ENCODE data around the gene AKAP6.

The AKAP6 gene

DNA sequence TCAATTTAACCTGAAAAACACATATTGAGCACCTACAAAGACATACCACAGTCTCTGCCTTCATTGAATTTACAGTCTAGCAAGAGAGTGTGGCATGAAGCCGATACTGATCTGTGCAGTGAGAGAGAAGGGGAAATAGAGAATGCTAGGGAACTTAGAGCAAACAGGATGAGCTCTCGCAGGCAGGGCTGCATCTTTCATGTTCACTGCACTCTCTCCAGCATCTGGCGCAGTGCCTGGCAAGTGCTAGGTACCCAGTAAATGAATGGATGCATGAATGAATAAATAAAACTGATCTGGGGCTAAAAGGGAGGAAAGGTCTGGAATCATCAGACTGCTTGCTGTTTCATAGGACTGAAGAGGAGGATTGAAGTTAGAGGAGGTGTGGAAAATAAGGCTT is 353.1 kb downstream of the AKAP6 start:
- DNase-seq = no peak

DNA sequence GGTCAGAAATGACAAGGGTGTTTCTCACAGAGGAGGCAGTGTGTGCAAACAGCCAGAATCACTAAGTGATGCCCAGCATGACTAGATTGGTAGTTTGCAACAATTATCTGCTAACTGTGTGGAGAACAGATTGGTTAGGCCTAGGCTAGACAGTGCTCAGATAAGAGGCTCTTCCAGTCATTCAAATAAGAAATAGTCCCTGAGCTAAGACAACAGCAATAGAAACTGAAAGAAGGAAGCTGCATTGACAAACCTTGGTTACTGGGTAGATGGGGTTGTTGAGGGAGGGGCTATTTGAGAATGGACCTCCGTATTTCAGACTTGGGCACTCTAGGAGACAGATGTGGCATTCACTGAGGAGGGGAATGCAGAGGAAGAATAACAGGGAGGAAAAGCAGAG is 354.6 kb downstream of the AKAP6 start:
- no peak for DNase-seq

DNA sequence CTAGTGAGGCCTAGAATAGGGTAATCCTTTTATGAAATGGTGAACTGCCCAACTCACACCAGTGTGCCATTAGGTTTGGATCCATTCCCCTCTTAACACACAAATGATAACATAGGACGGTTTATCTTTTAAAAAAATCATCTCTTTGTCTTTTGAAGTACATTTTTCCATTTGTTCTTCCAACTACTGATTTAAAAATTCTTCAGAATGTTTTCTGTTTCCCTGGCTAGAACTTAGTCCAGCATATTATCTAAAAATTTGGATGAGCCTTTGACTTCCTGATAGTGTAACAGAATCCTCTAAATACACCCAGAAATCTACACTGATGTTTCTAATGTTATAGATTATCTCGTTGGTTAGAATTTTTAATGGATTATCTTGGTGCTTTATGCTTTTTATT is 359.8 kb downstream of the AKAP6 start:
- DNase-seq = no peak

DNA sequence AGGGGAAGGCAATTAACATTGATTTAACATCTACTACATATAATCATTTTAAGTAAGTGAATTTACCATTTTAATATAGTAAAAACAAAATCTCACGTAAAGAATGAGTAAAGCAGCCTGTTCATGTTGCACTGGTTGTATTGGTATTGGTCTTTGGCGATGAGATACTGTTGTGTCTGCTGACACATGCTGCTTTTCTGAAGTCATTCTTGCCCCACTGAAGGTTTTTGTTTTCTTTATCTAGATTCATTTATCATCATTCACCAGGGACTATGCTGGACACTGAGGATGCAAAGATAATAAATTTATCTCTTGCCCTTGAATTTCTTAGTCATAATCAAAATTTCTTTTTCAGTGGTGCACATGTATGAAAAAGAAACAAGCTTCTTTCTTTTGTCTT is 363.3 kb downstream of the AKAP6 start:
- no peak for DNase-seq

DNA sequence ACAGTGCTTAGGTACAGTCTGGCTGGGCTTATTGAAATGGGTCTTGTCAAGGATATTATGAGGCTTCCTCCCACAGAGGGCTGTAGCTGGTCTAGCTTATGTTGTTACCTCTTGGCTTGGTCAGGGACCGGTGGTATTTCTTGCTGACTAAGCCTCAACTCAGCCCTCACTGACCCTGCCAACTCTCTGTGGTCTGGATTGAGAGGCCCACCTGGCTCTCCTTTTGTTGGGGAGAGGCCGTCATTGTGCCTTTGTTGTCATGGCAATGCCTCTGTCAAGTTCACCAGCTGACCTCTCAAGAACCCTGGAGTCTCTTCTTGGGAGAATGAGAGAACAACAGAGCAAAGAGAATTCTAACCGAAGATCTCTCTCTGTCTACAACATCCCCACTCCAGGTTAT is 364.0 kb downstream of the AKAP6 start:
- DNase-seq = no peak

DNA sequence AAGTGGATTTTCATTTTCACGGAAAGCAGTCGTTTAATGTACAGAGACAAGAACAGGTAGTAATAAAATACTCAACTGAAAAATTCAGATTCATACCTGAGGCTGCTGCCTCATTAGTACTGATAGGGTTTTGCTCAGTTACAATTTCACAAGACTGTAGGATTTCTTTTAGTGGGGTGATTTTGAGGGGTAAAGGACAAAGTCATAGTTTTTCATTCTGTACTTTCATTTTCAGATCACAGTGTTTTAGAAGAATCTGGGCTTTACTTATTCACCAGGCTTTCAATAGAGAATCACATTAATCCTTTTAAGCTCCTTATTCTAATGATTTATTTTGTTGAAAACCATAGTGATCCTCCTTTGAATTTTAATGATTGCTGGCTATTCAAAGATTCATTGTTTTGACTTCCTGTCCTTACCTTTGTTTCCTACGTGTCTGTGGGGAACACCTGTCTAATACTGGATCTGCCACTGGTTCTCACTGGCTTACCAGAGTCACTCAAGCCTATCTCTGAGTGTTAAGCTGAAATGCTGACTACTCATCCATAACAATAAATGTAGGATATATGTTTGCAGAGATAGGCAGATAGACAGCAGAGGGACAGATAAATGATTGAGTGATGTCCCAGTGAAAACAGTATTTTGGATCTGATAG is 365.8 kb downstream of the AKAP6 start:
- no peak for DNase-seq

DNA sequence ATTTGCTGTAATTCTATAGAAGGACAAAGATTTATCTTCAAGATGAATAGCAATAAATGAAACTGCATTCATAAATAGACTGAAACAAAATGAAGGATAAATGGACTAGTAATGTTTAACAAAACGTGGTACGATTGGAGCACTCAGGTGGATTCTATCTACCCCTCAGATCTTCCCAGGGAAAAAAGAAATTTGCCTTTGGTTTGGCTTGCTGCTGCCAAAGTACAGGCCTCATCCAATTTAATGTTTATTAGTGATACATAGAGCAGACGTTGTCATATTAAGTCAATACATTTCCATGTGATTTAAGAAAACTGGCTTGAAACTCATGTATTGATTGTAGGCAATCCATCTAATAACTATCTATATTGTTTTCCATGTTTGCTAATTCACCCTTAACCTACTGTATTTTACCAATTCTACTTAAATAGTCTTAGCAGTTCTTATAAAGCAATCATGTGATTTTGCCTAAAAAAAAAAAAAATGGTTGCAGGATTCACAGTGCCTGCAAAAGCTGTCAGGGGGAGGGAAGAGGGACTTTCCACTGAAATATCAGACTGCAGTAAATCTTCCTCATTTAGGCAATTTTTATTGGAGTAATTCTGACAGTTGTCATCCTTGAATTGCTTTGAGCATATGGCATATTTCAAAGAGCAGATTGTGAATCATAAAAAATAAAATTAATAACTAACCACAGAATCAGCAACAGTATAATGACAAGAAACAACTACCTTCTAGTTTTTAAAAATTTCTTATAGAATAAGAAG is 367.4 kb downstream of the AKAP6 start:
- no peak for DNase-seq

DNA sequence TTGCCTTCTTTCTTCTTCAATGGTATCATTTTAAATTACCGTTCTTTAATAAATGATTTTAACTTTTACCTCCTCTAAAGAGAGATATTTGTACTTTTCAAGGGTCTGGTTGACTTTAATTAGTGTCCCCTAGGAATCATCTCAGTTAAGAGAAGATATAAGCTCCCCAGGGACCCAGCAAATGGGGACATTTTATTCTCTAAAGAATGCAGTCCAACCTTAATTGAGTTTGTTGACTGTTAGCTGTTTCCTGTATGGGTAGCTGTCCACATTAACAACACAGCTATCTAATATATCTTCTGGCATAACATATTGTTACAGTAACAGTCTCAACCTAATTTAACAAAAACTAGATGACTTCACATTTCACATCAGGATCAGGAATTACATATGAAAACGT is 368.0 kb downstream of the AKAP6 start:
- DNase-seq = no peak

DNA sequence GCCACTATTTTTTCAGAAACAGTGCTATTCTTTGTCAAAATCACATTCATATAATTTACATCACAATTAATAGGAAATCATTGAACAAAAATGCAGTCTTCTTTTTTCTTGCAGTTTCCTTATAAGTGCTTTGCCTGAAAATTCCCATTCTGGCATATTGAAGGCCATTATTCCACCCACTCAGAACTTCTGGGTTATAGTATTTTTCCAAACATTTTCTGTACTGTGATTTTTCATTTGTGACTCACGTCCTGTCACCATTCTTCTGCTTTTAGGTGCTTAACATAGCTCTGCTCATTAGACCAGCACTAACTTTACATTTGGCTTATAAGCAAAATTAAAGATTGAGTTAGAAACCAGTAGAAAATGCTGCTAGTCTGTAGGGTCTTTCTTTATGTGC is 368.6 kb downstream of the AKAP6 start:
- DNase-seq = no peak

DNA sequence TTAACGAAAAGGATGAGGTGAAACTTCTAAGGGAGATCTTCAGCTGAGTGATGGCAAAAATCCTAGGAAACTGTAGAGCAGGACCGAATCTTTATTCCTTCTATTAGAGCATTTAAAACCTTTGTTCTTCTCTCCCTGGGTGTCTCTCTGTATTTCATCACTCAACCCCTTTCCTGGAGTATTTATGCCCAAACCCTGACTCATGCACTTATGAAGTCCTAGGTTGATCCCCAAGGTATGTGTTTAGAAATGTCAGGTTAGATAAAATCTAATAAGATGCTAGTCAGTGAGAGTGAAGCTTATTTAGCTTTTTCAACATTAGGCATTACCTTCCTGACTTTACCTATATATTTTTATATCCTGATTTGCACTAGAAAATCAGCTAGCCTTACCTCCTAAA is 369.7 kb downstream of the AKAP6 start:
- DNase-seq = no peak

DNA sequence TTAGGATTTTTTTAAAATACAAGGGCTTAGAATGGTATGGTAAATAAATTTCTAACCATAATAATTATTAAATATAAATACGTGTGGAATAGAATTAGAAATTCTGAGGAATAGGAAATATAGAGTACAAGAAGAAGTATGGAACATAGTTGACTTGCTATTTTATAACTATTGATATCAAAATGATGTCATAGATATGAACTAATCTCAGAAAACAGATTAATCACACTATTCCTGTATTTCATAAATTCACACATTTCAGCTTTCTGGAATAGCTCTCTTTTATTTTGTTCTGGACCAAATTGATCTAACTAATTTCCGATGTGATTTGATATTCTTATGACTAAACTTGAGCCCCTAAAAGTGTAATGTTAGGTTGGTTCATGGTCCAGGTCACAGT is 372.4 kb downstream of the AKAP6 start:
- DNase-seq = no peak

DNA sequence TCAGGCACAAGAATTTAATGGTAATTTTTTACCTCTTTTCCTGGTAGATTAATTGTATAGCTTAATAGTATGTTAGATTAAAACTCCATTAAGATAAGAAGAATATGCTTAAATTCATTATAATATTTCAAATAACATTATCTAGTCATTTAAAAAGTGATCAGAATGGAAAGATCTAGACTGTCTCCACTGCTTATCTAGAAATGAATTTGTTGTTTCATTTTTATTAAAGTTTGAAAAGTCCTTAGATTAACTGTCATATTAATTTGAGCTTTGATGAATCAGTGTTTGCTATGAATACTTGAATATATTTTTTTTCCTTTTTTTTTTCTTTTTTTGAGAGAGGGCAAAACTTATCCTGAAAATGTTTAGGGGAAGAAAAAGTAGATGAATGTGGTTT is 373.0 kb downstream of the AKAP6 start:
- no peak for DNase-seq

DNA sequence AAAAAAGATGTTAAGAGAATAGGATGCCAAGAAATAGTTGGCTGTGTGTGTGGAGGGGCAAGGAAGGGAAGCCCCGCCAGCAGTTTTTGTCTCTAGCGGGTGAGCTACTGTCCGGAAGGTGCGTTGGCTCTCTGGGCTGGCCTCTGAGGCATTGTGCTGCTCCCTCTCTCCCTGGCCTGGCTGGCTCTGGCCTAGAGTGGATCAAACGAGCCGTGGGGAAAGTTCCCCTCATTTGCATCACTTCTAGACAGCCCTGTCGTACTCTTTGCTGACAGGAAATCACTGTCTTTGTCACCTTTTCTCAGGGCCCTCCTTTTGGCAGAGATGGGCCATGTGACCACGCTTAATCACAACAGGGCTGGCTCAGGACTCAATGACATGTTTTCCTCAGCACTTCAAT is 373.5 kb downstream of the AKAP6 start:
- DNase-seq = peak; percentile 79

DNA sequence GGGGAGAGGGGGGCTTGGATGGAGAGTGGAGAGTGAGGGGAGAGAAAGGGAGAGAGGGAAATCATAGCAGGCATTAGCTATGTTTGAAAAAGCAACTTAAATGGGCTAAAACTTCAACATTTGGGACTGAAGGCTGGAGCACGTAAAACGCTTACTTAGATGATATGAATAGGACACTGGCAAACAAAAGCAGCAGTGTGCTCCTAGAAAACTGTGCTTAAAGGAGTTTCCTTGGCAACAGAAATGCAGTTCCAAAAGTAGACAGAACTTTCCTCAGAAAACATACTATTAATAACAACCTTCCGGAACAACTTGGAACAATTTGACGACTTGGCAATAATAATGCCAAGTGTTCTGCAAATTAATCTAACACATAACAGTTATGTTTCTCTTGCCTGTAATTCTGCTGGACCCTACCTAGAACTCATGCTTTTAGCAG is 374.1 kb downstream of the AKAP6 start:
- peak; percentile 46 for DNase-seq

DNA sequence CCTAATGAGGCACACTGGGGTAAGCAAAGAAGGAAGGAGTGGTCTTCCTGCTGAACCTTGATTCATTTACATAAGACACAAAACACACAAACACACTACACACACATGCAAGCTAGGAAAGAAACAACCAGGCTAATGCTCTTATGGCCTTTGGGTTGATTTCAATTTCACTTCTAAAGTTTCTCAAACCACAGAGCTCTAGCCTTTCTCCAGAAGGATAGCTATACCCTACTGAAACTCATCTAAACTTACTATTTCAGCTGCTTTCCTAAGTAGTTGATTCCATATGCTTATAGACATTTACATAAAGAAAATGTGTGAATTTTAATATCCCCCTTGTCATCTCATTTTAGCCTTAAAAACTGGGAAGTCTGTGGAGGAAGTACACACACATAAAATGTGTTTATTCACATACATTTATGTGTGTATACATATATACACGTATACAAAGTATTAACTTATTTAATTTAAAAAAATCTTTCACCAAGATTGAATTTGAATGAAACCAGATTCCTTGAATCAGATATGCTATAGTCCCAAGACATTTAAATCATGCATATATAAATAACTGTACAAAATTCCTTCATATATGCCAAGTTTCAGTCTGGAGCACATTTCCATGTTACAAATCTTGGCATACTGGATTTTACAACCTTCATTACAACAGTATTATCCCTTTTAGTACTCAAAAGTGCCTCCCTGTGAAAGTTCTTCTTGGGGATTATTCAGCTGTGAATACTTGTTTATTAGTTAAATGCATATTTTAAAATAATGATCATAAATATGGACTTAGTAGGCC is 377.8 kb downstream of the AKAP6 start:
- no peak for DNase-seq

DNA sequence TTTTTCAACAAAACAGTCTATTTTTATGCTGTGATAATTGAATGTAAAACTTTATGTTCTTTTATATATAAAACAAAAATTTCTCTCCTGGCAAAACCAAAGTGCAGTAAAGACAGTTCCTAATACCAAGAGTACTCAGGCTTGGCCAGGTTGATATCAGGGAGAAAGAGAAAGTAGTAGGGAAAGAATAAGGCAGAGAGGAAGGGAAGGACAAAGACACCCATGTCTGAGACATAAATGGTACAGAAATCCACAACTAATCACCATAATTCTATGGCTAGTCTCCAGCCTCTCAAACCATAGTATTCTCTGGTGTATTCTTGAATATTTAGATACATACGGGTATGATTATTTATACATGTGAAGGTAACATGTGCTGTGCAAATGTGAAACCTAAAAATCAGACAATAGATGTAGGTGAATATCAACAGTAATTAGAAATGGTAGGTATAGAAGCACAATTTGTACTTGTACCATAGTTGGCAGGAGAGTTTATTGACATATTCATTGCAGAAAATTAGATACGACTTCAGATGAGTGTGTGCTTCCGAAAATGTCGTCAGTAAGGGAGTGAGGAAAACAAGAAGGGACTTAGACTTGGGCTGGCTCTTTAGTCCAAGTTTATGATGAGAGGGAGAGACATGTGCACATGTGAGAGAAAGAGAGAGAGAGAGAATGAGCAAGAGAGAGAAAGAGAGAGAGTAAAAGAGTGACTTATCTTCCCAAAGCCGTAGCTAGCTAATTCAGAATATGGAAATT is 378.8 kb downstream of the AKAP6 start:
- no peak for DNase-seq

DNA sequence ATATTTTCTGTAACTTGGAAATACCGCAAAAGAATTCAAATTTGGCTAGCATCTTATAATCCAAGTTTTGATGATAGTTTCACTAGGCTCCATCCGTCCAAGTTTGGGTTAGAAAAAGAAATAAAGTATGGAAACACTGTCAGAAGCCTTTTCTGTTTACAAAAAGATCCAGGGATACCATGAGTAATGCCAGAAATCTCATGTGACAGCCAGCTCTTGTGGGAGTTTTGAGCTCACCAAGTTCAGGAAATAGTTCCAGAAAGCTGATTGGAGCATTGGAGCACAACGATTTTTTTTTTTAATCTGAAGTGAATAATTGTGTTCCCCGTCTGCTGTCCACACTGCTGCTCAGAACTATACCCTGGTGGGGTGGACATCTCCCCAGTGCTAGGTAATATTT is 379.9 kb downstream of the AKAP6 start:
- peak; percentile 76 for DNase-seq

DNA sequence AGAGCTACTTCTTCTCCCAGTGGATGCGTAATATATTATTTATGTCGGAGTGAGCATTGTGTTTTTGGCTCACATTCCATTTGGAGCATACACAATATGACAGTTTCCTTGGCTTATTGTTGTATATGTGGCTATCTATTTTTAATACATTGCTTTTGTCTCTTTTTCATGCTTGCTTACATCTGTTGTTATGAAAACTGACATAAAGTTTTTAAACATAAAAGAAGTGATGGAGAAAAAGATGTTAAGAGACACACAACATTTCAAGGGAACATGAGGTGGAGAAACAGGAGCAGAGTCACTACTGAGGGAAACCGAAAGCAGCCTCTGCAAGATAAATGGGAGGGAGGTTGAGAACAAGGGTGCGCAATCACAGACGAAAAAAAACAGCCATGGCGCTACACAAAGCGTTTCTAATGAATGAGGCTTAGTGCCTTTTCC is 381.2 kb downstream of the AKAP6 start:
- DNase-seq = no peak

DNA sequence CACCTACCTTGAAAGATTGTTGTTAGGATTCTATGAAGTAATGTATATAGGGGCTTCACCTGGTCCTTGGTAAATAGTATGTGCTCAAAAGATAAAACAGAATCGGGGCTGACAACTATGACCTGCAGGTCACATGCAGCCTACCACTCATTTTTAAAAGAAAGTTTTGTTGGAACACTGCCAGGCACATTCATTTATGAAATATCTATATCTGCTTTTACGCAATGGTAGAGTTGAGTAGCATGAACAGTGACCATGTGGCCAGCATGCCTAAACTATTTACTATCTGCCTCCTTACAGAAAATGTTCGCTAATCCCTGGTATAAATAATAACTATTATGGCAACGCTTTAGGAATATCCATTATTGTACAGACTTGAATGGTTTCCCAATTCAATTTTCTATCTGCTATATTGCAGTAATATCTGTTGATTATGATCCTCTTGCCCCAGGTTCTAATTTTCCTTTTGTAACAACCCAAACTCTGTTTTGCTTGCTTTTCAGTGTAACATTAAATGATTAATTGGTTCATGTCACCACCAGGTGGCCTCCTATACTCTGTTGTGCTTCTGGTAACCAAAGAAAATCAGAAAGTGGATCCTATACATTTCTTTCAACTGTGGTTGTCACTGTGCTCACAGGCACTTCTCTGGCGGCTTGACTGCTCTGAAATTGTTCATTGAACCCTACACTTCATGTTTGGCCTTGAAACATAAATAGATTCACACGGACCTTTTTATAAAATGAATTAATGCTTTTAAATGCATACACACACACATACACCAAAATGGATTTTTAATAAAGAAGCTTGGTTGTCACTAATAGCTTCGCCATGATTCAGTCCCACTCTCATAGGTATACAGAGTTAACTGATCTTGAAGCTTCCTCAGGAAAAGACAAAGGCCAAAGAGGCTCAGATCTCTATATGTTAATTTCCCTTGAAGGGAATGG is 381.9 kb downstream of the AKAP6 start:
- no peak for DNase-seq

DNA sequence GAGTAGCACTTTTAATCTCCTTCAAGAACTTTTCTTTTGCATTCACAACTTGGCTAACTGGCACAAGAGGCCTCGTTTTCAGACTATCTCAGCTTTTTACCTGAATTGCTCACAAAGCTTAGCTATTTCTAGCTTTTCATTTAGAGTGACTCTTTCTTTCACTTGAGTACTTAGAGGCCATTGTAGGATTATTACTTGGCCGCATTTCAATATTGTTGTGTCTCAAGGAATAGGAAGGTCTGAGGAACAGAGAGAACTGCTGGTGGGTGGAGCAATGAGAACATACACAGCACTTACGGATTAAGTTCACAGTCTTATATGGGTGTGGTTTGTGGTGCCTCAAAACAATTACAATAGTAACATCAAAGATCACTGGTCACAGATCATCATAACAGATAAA is 384.8 kb downstream of the AKAP6 start:
- no peak for DNase-seq

DNA sequence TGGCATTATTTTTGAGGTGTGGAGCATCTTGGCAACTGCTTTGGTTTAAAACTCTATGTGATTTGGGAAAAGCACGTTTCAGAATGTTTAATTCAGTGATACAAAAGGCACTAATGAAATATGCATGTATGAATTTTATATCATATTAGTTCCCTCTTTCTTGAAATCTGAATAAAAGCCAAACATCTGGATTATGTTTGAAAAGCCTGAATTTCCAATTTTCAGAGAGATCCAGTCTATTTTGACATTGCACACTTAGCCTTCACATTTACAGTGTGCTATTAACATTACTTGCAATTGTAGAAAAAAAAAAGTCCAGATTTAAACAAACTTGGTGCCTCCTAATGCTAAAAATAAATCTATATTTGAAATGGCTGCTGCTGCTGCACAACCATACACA is 390.5 kb downstream of the AKAP6 start:
- no peak for DNase-seq

DNA sequence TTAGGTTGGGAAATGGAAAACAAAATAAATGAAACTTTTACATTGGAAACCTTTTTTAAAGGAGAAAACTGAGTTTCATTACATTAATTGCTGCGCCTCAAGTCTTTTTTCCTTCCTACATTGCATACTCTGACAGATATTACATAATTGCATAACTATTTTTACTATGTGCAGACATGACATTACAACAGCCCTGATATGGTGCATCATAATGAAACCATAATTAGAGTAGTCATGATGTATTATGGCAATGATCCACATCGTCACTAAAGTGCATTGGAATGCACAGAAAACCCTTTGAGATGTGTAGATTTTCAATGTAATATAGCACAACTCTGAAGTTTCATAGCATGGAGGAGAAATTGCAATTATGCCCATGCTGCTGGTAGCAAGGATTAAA is 391.8 kb downstream of the AKAP6 start:
- DNase-seq = no peak

Measured in left hindlimb (tissue), 1 donor.